H1 (cell line): Measurements from ENCODE around the gene CDH11. TPM values are rescaled to one million over a fixed set of nuclear protein-coding genes. Genes with fewer than 3 reads are reported as not detected.

Source experiments
- CTCF ChIA-PET: fragments of 300-600 bp; sonication (Branson Sonifier 250); formaldehyde crosslinking; loops from one replicate; lab custom pipeline; 2021; ENCODE audit not compliant: partially characterized antibody; lab: Charles Lee
- POLR2A ChIA-PET: fragments of 300-600 bp; sonication (Branson Sonifier 250); formaldehyde crosslinking; loops from one replicate; lab custom pipeline; 2021; ENCODE audit warnings: inconsistent platforms; ENCODE audit not compliant: partially characterized antibody; lab: Charles Lee
- DNase-seq, 2 experiments: peaks; one replicate each; pipeline versions ENCODE4 v3.0.0 to v3.0.0-alpha.2; 2010 to 2022; ENCODE audit warnings: low spot score in 2 of 2, low read depth in 1 of 2, mixed read lengths in 1 of 2
- FAIRE-seq: peaks from 2 replicates; lab custom pipeline; 2011; peaks lifted over from hg19 to GRCh38; lab: Jason Lieb, UNC
- H2AFZ ChIP-seq: 2 replicates; pipeline ENCODE4 v1.8.1; 2012; ENCODE audit warnings: low read length, inconsistent platforms
- H2AK5ac ChIP-seq: 2 replicates; pipeline ENCODE4 v1.6.1; 2013; ENCODE audit warnings: low read depth, low read length
- H2BK120ac ChIP-seq: replicated peaks from 2 replicates; pipeline ENCODE3; 2013; ENCODE audit warnings: low read depth, low read length, inconsistent platforms
- H2BK12ac ChIP-seq: 2 replicates; pipeline ENCODE4 v1.6.1; 2013; ENCODE audit warnings: low read depth, low read length
- H2BK15ac ChIP-seq: 2 replicates; pipeline ENCODE4 v1.6.1; 2013; ENCODE audit warnings: low read length
- H2BK20ac ChIP-seq: 2 replicates; pipeline ENCODE4 v1.6.1; 2013; ENCODE audit warnings: low read length
- H2BK5ac ChIP-seq: 2 replicates; pipeline ENCODE4 v1.6.1; 2013; ENCODE audit warnings: low read depth, low read length
- H3K14ac ChIP-seq: 2 replicates; pipeline ENCODE4 v1.6.1; 2013; ENCODE audit warnings: inconsistent platforms; ENCODE audit not compliant: insufficient read length
- H3K18ac ChIP-seq: 2 replicates; pipeline ENCODE4 v1.6.1; 2013; ENCODE audit warnings: low read length; ENCODE audit errors: extremely low read depth
- H3K23ac ChIP-seq: 2 replicates; pipeline ENCODE4 v1.6.1; 2013; ENCODE audit warnings: inconsistent platforms; ENCODE audit not compliant: insufficient read length
- H3K23me2 ChIP-seq: 2 replicates; pipeline ENCODE4 v1.6.1; 2013; ENCODE audit warnings: low read depth, low read length
- H3K27ac ChIP-seq: 2 replicates; pipeline ENCODE4 v1.6.1; 2011; ENCODE audit warnings: low read depth, low read length, inconsistent platforms
- H3K27me3 ChIP-seq, 4 experiments: replicated peaks in 1 of 4; 1 replicate in 1 of 4; 2 replicates in 3 of 4; pipeline versions ENCODE4 v1.6.1 to v1.8.1; 2011 to 2013; ENCODE audit warnings: low read length in 3 of 4, mild to moderate bottlenecking in 3 of 4, inconsistent platforms in 2 of 4, mixed read lengths in 2 of 4, moderate library complexity in 1 of 4; ENCODE audit not compliant: control insufficient read depth in 3 of 4, insufficient read depth in 3 of 4; ENCODE audit errors: extremely low read depth in 1 of 4
- H3K36me3 ChIP-seq, 4 experiments: 2 replicates each; pipeline versions ENCODE4 v1.6.1 to v1.8.1; 2011 to 2013; ENCODE audit warnings: mild to moderate bottlenecking in 4 of 4, low read length in 3 of 4, moderate library complexity in 2 of 4, control low read depth in 1 of 4, inconsistent platforms in 1 of 4; ENCODE audit not compliant: insufficient read depth in 4 of 4, control insufficient read depth in 2 of 4
- H3K4ac ChIP-seq: replicated peaks from 2 replicates; pipeline ENCODE3; 2013; ENCODE audit warnings: low read length, low read depth, mixed read lengths, inconsistent platforms; ENCODE audit not compliant: insufficient read length
- H3K4me1 ChIP-seq, 4 experiments: replicated peaks in 1 of 4; 1 replicate in 1 of 4; 2 replicates in 3 of 4; pipeline versions ENCODE4 v1.6.1 to v1.8.1; 2011 to 2013; ENCODE audit warnings: low read length in 3 of 4, inconsistent platforms in 2 of 4, mixed read lengths in 1 of 4; ENCODE audit not compliant: insufficient read depth in 4 of 4, control insufficient read depth in 3 of 4
- H3K4me2 ChIP-seq, 2 experiments: 2 replicates each; pipeline versions ENCODE4 v1.6.1 to v1.8.1; 2011 to 2013; ENCODE audit warnings: low read depth in 2 of 2, low read length in 2 of 2, control low read depth in 1 of 2, inconsistent platforms in 1 of 2, mild to moderate bottlenecking in 1 of 2; ENCODE audit not compliant: insufficient read depth in 1 of 2
- H3K4me3 ChIP-seq, 4 experiments: fragments of 200-600, 300-600 bp in 1 of 4; sonication (generic), shearing (Covaris generic), sonication (Bioruptor Twin) in 1 of 4; 2 replicates each; pipeline versions ENCODE4 v1.5.1 to v1.8.1; 2011 to 2016; ENCODE audit warnings: low read length in 4 of 4, low read depth in 3 of 4, control low read depth in 2 of 4, inconsistent platforms in 2 of 4, mild to moderate bottlenecking in 2 of 4, mixed read lengths in 1 of 4, moderate library complexity in 1 of 4; ENCODE audit not compliant: insufficient read depth in 2 of 4; ENCODE audit errors: extremely low read depth in 1 of 4
- H3K56ac ChIP-seq: replicated peaks from 2 replicates; pipeline ENCODE3; 2013; ENCODE audit warnings: low read depth, mild to moderate bottlenecking, mixed read lengths, low read length, inconsistent platforms; ENCODE audit not compliant: insufficient read length
- H3K79me1 ChIP-seq: 2 replicates; pipeline ENCODE4 v1.6.1; 2013; ENCODE audit warnings: low read depth, low read length, control low read depth
- H3K79me2 ChIP-seq, 2 experiments: 2 replicates each; pipeline versions ENCODE4 v1.6.1 to v1.8.1; 2012 to 2013; ENCODE audit warnings: low read length in 2 of 2, mild to moderate bottlenecking in 2 of 2, inconsistent platforms in 1 of 2; ENCODE audit not compliant: insufficient read depth in 2 of 2, control insufficient read depth in 1 of 2
- H3K9ac ChIP-seq, 4 experiments: replicated peaks in 1 of 4; 1 replicate in 1 of 4; 2 replicates in 3 of 4; pipeline versions ENCODE4 v1.6.1 to v1.8.1; 2011 to 2013; ENCODE audit warnings: low read depth in 3 of 4, low read length in 3 of 4, control low read depth in 2 of 4, mild to moderate bottlenecking in 2 of 4, moderate library complexity in 2 of 4, inconsistent platforms in 1 of 4; ENCODE audit errors: extremely low read depth in 1 of 4
- H3K9me3 ChIP-seq, 2 experiments: 2 replicates each; pipeline versions ENCODE4 v1.6.1 to v1.8.1; 2012 to 2013; ENCODE audit warnings: mild to moderate bottlenecking in 2 of 2, moderate library complexity in 2 of 2, control low read depth in 1 of 2, inconsistent platforms in 1 of 2, low read depth in 1 of 2, low read length in 1 of 2, mixed read lengths in 1 of 2; ENCODE audit not compliant: insufficient read depth in 2 of 2
- H4K20me1 ChIP-seq, 2 experiments: replicated peaks in 1 of 2; 2 replicates each; pipeline versions ENCODE3 to v1.8.1; 2011 to 2013; ENCODE audit warnings: inconsistent platforms in 2 of 2, low read length in 2 of 2, mild to moderate bottlenecking in 1 of 2; ENCODE audit not compliant: insufficient read depth in 2 of 2, control insufficient read depth in 1 of 2
- H4K5ac ChIP-seq: 2 replicates; pipeline ENCODE4 v1.6.1; 2013; ENCODE audit warnings: low read length, low read depth, mixed read lengths, inconsistent platforms; ENCODE audit not compliant: insufficient read length
- H4K8ac ChIP-seq: 2 replicates; pipeline ENCODE4 v1.8.0; 2013; ENCODE audit warnings: mild to moderate bottlenecking, moderate library complexity, low read length, inconsistent platforms; ENCODE audit not compliant: insufficient read depth; ENCODE audit errors: extremely low read depth
- H4K91ac ChIP-seq: replicated peaks from 2 replicates; pipeline ENCODE3; 2013; ENCODE audit warnings: low read length, mixed read lengths, inconsistent platforms; ENCODE audit not compliant: insufficient read length
- ASH2L ChIP-seq: fragments of 200-600, 300-600 bp; sonication (generic); IDR thresholded peaks from one replicate; pipeline ENCODE4 v1.7.1; 2017; ENCODE audit warnings: low read length
- BACH1 ChIP-seq: IDR thresholded peaks from 2 replicates; pipeline ENCODE4 v1.6.1; 2012; ENCODE audit warnings: low read length, improper control_type of control experiment
- CBX5 ChIP-seq: fragments of 300-800, 300-1000 bp; sonication (generic); IDR thresholded peaks from 2 replicates; pipeline ENCODE4 v1.7.1; 2016; ENCODE audit warnings: antibody characterized with exemption, low read length, low read depth
- CHD1 ChIP-seq: IDR thresholded peaks from 2 replicates; pipeline ENCODE4 v1.6.1; 2012; ENCODE audit warnings: low read depth, low read length, improper control_type of control experiment
- EGR1 ChIP-seq: IDR thresholded peaks from 2 replicates; pipeline ENCODE4 v1.6.1; 2011; ENCODE audit warnings: low read depth, low read length, borderline replicate concordance
- EP300 ChIP-seq, 2 experiments: IDR thresholded peaks; 1 replicate in 1 of 2; 2 replicates in 1 of 2; pipeline ENCODE4 v1.6.1; 2011 to 2012; ENCODE audit warnings: low read depth in 2 of 2, low read length in 2 of 2, mild to moderate bottlenecking in 2 of 2, borderline replicate concordance in 1 of 2, inconsistent platforms in 1 of 2, moderate library complexity in 1 of 2
- HDAC2 ChIP-seq, 2 experiments: fragments of 300-600 bp in 1 of 2; sonication (generic) in 1 of 2; IDR thresholded peaks; 2 replicates each; pipeline ENCODE4 v1.6.1; 2011 to 2012; ENCODE audit warnings: low read depth in 2 of 2, low read length in 2 of 2, mild to moderate bottlenecking in 2 of 2, moderate library complexity in 2 of 2, borderline replicate concordance in 1 of 2, inconsistent platforms in 1 of 2
- JUND ChIP-seq: IDR thresholded peaks from 2 replicates; pipeline ENCODE4 v1.6.1; 2011; ENCODE audit warnings: mild to moderate bottlenecking, improper control_type of control experiment, low read length
- MAFK ChIP-seq: IDR thresholded peaks from 2 replicates; pipeline ENCODE4 v1.6.1; 2012; ENCODE audit warnings: low read depth, mild to moderate bottlenecking, improper control_type of control experiment, low read length
- MAX ChIP-seq: IDR thresholded peaks from 2 replicates; pipeline ENCODE4 v1.6.1; 2012; ENCODE audit warnings: inconsistent platforms
- NRF1 ChIP-seq: IDR thresholded peaks from 2 replicates; pipeline ENCODE4 v1.6.1; 2011; ENCODE audit warnings: mild to moderate bottlenecking, low read depth, low read length, improper control_type of control experiment
- RXRA ChIP-seq: IDR thresholded peaks from 2 replicates; pipeline ENCODE4 v1.6.1; 2011; ENCODE audit warnings: low read depth, mild to moderate bottlenecking, low read length, moderate library complexity; ENCODE audit not compliant: insufficient read depth
- SP4 ChIP-seq: IDR thresholded peaks from 2 replicates; pipeline ENCODE4 v1.6.1; 2012; ENCODE audit warnings: low read length, inconsistent platforms
- YY1 ChIP-seq: IDR thresholded peaks from 2 replicates; pipeline ENCODE4 v1.6.1; 2011; ENCODE audit warnings: low read depth, mild to moderate bottlenecking, low read length
- WGBS, 2 experiments: shearing (Covaris generic) in 1 of 2; methylation state at CpG; one replicate each; pipeline versions ENCODE4 v1.1.6 to v1.1.7; 2013 to 2015; ENCODE audit warnings: low lambda C conversion rate in 2 of 2, mixed read lengths in 2 of 2, inconsistent platforms in 1 of 2, low coverage in 1 of 2, missing lambda C conversion rate in 1 of 2; ENCODE audit not compliant: insufficient replicate concordance in 2 of 2, insufficient coverage in 1 of 2, insufficient read length in 1 of 2; ENCODE audit errors: extremely low coverage in 1 of 2, missing lambda C conversion rate in 1 of 2; 5-methylcytosine and 5-hydroxymethylcytosine counted together
- polyA plus RNA-seq, 7 experiments: library from polyadenylated mRNA; depleted of rRNA in 3 of 7; stranded (reverse) in 5 of 7; unstranded in 2 of 7; fragments of >200 nt in 5 of 7; fragments of 200-250 nt in 2 of 7; gene quantifications; 1 replicate in 5 of 7; 2 replicates in 1 of 7; 4 replicates in 1 of 7; pipeline versions ENCODE4 v1.2.1 to v1.2.3, GENCODE V29; 2011 to 2013; ENCODE audit warnings: missing spikeins in 2 of 7, mixed read lengths in 2 of 7
- total RNA-seq: library from RNA; stranded (reverse); fragmentation: NEBNext Ultra II Directional; extraction: Animal tissue kit (Norgen Biotek cat#: 25700); gene quantifications from 2 replicates; pipeline ENCODE4 v1.2.1, GENCODE V29; 2021

CDH11 gene
- total and polyA plus RNA-seq, 2 of the 8 experiments (the other 6 are each of a cell fraction or from before 2014, with no cell fraction given), result 3.3 to 8.4 TPM

- Histone ChIP-seq H3K14ac (no peak overlapping the region), H3K23ac (no peak overlapping the region), H2BK15ac (no peak overlapping the region), H4K5ac (no peak overlapping the region), H3K79me2 (no peaks in the 10 kb centered on the region), H2BK12ac (no peak overlapping the region), H3K56ac (no peak overlapping the region), H3K36me3 (no peaks in the 10 kb centered on the region), H2BK120ac (no peak overlapping the region), H3K4me1 (no peaks in the 10 kb centered on the region), H4K8ac (no peak overlapping the region), H3K27me3 (no peaks in the 10 kb centered on the region), H3K27ac (no peak overlapping the region), H2BK5ac (no peak overlapping the region), H2BK20ac (no peak overlapping the region), H3K23me2 (no peaks in the 10 kb centered on the region), H3K79me1 (no peaks in the 10 kb centered on the region), H4K91ac (no peak overlapping the region), H3K4me2 (no peak overlapping the region), H2AFZ (no peak overlapping the region), H3K4ac (no peak overlapping the region), H2AK5ac (no peak overlapping the region), H3K9me3 (no peaks in the 10 kb centered on the region), H4K20me1 (no peaks in the 10 kb centered on the region), H3K4me3 (no peak overlapping the region), H3K9ac (no peak overlapping the region), H3K18ac (no peak overlapping the region)
- DNase-seq (no peak), FAIRE-seq (no peak)
- POLR2A ChIA-PET, result no interaction called here
- CTCF ChIA-PET, result interaction anchor here (1.3 to 1.9 kb wide), 2 partner anchors 11 to 14 kb away, joined by 4 read pairs; no protein-coding TSS in a partner anchor
- WGBS, 2 experiments, result 98% methylated on average over 3 of the region's 3 CpGs; no CpG with 5 or more reads in 1 of the 2 experiments
- no peak for TF ChIP-seq YY1
- no peak for TF ChIP-seq NRF1
- no peak for TF ChIP-seq EGR1
- TF ChIP-seq RXRA, result no peak
- TF ChIP-seq CBX5, result no peak
- no peak for TF ChIP-seq BACH1
- no peak for TF ChIP-seq JUND
- TF ChIP-seq EP300 (IDR thresholded peaks at IDR 0.05; ENCODE audit: borderline replicate concordance in 1 of 2, low read depth in 2 of 2, low read length in 2 of 2), result no peak
- no peak for TF ChIP-seq ASH2L
- no peak for TF ChIP-seq MAFK
- TF ChIP-seq MAX, result no peak
- no peak for TF ChIP-seq CHD1
- no peak for TF ChIP-seq SP4
- TF ChIP-seq HDAC2 (IDR thresholded peaks at IDR 0.05; ENCODE audit: borderline replicate concordance in 1 of 2, low read depth in 2 of 2, low read length in 2 of 2), result no peak
Observed at GRCh38 chr16:65104471-65104870, 17.4 kb downstream of the CDH11 start.
